Mesenchymal stem cell (in vitro differentiated cells and primary cell): ENCODE measurements around the gene TOX2.

Experiments used
- DNase-seq: peaks from one replicate; pipeline ENCODE4 v3.0.0-alpha.2; 2013
- H2AFZ ChIP-seq: one replicate; pipeline ENCODE4 v1.6.1; 2013; ENCODE audit warnings: low read depth, mild to moderate bottlenecking, control low read depth, inconsistent platforms, low read length, moderate library complexity
- H2AK5ac ChIP-seq: 2 replicates; pipeline ENCODE4 v1.6.1; 2013; ENCODE audit warnings: low read length, moderate library complexity, mild to moderate bottlenecking, inconsistent platforms; ENCODE audit not compliant: severe bottlenecking
- H2BK120ac ChIP-seq: one replicate; pipeline ENCODE4 v1.6.1; 2013; ENCODE audit warnings: low read depth, mild to moderate bottlenecking, inconsistent platforms, low read length, moderate library complexity
- H2BK12ac ChIP-seq, 2 experiments: one replicate each; pipeline ENCODE4 v1.6.1; 2013; ENCODE audit warnings: inconsistent platforms in 2 of 2, low read length in 2 of 2, mild to moderate bottlenecking in 2 of 2, moderate library complexity in 2 of 2, control low read depth in 1 of 2
- H2BK15ac ChIP-seq: one replicate; pipeline ENCODE4 v1.6.1; 2013; ENCODE audit warnings: mild to moderate bottlenecking, low read depth, inconsistent platforms; ENCODE audit not compliant: poor library complexity, severe bottlenecking
- H2BK5ac ChIP-seq: 2 replicates; pipeline ENCODE4 v1.6.1; 2013; ENCODE audit warnings: low read depth, mild to moderate bottlenecking, low read length, control low read depth, inconsistent platforms; ENCODE audit not compliant: poor library complexity, severe bottlenecking
- H3K14ac ChIP-seq, 2 experiments: one replicate each; pipeline ENCODE4 v1.6.1; 2013; ENCODE audit warnings: inconsistent platforms in 2 of 2, low read length in 2 of 2, control low read depth in 1 of 2, mild to moderate bottlenecking in 1 of 2, moderate library complexity in 1 of 2
- H3K18ac ChIP-seq, 2 experiments: one replicate each; pipeline ENCODE4 v1.6.1; 2013; ENCODE audit warnings: inconsistent platforms in 2 of 2, low read length in 2 of 2, control low read depth in 1 of 2, low read depth in 1 of 2, mild to moderate bottlenecking in 1 of 2
- H3K23ac ChIP-seq, 2 experiments: one replicate each; pipeline ENCODE4 v1.6.1; 2013; ENCODE audit warnings: inconsistent platforms in 2 of 2, low read length in 2 of 2, mild to moderate bottlenecking in 2 of 2, moderate library complexity in 2 of 2, control low read depth in 1 of 2
- H3K27ac ChIP-seq: 2 replicates; pipeline ENCODE4 v1.5.1; 2013; ENCODE audit warnings: mild to moderate bottlenecking, moderate library complexity, low read length, control low read depth, inconsistent platforms; ENCODE audit not compliant: poor library complexity, severe bottlenecking
- H3K27me3 ChIP-seq, 2 experiments: 2 replicates each; pipeline versions ENCODE4 v1.6.1 to v1.7.0; 2013; ENCODE audit warnings: low read length in 2 of 2, mild to moderate bottlenecking in 2 of 2, moderate library complexity in 2 of 2, control low read depth in 1 of 2, inconsistent platforms in 1 of 2; ENCODE audit not compliant: control insufficient read depth in 1 of 2, insufficient read depth in 1 of 2
- H3K36me3 ChIP-seq, 2 experiments: 2 replicates each; pipeline versions ENCODE4 v1.6.1 to v1.7.0; 2013; ENCODE audit warnings: low read length in 2 of 2, control low read depth in 1 of 2, inconsistent platforms in 1 of 2, low read depth in 1 of 2, mild to moderate bottlenecking in 1 of 2; ENCODE audit not compliant: insufficient read depth in 2 of 2, control insufficient read depth in 1 of 2
- H3K4ac ChIP-seq, 2 experiments: one replicate each; pipeline ENCODE4 v1.6.1; 2013; ENCODE audit warnings: inconsistent platforms in 2 of 2, low read length in 2 of 2, mild to moderate bottlenecking in 2 of 2, moderate library complexity in 2 of 2, control low read depth in 1 of 2, low read depth in 1 of 2
- H3K4me1 ChIP-seq: 2 replicates; pipeline ENCODE4 v1.6.1; 2013; ENCODE audit warnings: low read depth, low read length, control low read depth; ENCODE audit not compliant: control insufficient read depth, insufficient read depth
- H3K4me2 ChIP-seq: 2 replicates; pipeline ENCODE4 v1.6.1; 2013; ENCODE audit warnings: low read length, mild to moderate bottlenecking, inconsistent platforms; ENCODE audit not compliant: poor library complexity, severe bottlenecking
- H3K4me3 ChIP-seq, 2 experiments: 2 replicates each; pipeline versions ENCODE4 v1.5.1 to v1.7.0; 2013; ENCODE audit warnings: low read length in 2 of 2, mild to moderate bottlenecking in 2 of 2, control low read depth in 1 of 2, low read depth in 1 of 2; ENCODE audit not compliant: insufficient read depth in 1 of 2
- H3K79me1 ChIP-seq: replicated peaks from 2 replicates; pipeline ENCODE4 v1.6.1; 2013; ENCODE audit warnings: mild to moderate bottlenecking, control low read depth, low read length, inconsistent platforms; ENCODE audit not compliant: poor library complexity, severe bottlenecking
- H3K9ac ChIP-seq: 2 replicates; pipeline ENCODE4 v1.7.0; 2013; ENCODE audit warnings: mild to moderate bottlenecking, low read length, moderate library complexity
- H3K9me3 ChIP-seq: 2 replicates; pipeline ENCODE4 v1.7.0; 2013; ENCODE audit warnings: mild to moderate bottlenecking, low read length; ENCODE audit not compliant: control insufficient read depth
- H4K8ac ChIP-seq: one replicate; pipeline ENCODE4 v1.6.1; 2013; ENCODE audit warnings: inconsistent platforms, mild to moderate bottlenecking, low read length, moderate library complexity
- H4K91ac ChIP-seq: one replicate; pipeline ENCODE4 v1.6.1; 2013; ENCODE audit warnings: mild to moderate bottlenecking, low read length, inconsistent platforms
- WGBS: methylation state at CpG from one replicate; pipeline ENCODE4 v1.1.7; 2013; ENCODE audit warnings: mixed read lengths; 5-methylcytosine and 5-hydroxymethylcytosine counted together

TOX2 gene

GRCh38 chr20:44064501-44065400, 150.1 kb downstream of the TOX2 start:
- Histone ChIP-seq H3K27ac (no peak overlapping the region), H3K79me1 (no peaks in the 10 kb centered on the region), H3K4me2 (no peak overlapping the region), H2AFZ (no peak overlapping the region), H3K27me3 (peaks cover 3 to 26% of the 10 kb centered on the region in 2 experiments), H2BK120ac (no peak overlapping the region), H2BK12ac (no peak overlapping the region), H4K8ac (no peak overlapping the region), H3K4ac (no peak overlapping the region), H3K14ac (no peak overlapping the region), H3K18ac (no peak overlapping the region), H2AK5ac (no peak overlapping the region), H3K9me3 (no peaks in the 10 kb centered on the region), H3K9ac (no peak overlapping the region), H3K23ac (no peak overlapping the region), H3K4me3 (no peak overlapping the region), H2BK15ac (no peak overlapping the region), H4K91ac (no peak overlapping the region), H2BK5ac (no peak overlapping the region), H3K4me1 (no peaks in the 10 kb centered on the region), H3K36me3 (no peaks in the 10 kb centered on the region)
- WGBS: 99% methylated on average over 17 of the region's 17 CpGs
- no peak for DNase-seq

DNA sequence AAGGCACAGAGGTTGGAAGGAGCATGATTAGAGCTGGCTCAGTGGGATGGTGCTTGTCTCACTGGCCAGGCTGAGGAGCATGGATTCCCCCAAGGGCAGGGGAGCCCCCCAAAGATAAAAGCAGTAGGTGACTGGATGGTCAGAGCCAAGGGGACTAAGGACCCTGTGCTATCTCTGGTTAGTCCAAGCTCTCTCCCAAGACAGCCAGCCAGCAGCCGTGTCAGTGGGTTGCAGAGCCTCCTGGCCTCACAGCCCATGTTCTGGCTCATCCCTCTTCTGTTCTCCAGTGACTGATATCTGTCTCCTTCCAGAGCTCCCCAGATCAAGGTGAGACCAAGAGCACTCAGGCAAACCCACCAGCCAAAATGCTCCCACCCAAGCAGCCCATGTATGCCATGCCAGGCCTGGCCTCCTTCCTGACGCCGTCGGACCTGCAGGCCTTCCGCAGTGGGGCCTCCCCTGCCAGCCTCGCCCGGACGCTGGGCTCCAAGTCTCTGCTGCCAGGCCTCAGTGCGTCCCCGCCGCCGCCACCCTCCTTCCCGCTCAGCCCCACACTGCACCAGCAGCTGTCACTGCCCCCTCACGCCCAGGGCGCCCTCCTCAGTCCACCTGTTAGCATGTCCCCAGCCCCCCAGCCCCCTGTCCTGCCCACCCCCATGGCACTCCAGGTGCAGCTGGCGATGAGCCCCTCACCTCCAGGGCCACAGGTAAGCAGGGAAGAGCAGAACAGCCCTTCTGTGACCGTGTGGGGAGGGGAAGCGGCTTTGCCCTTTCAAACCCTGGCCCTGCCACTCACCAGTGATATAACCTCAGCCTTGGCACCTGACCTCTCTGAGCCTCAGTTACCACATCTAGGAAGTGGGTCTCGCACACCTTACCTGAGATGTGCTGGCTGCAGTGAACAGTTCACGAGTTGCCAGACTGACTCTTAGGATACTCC, 151.0 kb downstream of the TOX2 start:
- 95% methylated on average over 20 of the region's 20 CpGs for WGBS
- H3K36me3 ChIP-seq: no peaks in the 10 kb centered on the region

DNA sequence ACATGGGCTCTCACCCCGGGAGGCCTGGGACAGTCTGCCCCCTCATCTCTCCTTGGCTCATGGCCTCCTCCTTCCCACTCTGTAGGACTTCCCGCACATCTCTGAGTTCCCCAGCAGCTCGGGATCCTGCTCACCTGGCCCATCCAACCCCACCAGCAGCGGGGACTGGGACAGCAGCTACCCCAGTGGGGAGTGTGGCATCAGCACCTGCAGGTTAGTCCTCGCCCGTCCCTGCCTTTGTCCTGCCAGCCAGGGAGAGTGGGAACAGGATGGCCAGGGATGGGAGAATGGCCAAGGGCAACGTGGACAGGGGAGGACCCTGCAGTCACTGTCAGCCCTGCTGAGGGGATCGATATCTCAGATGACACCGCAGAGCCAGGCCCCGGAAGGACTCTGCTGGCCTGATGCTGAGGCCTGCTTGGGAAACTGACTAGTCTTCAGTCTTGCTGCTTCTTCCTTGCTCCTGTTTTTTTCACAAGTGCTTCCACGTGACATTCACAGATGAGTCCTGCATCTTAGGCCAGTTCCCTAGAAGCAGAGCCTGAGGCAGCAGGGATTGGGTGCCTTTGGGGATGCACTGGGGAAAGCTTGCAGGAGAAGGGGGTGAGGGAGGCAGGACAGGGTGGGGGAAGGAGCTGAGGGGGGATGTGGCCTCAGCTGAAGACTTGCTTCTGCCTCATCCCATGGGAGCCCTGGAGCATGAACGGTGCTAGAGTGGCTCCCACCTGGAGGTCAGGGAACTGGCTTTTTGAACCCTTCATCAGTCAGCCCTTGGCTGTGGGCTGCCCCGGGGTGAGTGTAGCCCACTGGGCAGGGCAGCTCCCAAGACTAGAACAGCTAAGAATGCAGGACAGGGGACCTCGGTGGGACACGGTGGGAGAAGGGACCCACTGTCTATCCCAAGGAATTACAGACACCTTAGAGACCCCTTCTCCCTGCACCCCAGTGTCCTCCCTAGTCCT, 152.3 kb downstream of the TOX2 start:
- Histone ChIP-seq H3K23ac (no peak overlapping the region), H2BK15ac (no peak overlapping the region), H3K18ac (no peak overlapping the region), H2BK120ac (no peak overlapping the region), H3K27me3 (peaks cover 19 to 47% of the 10 kb centered on the region in 2 experiments), H3K9me3 (no peaks in the 10 kb centered on the region), H3K9ac (no peak overlapping the region), H3K4me1 (no peaks in the 10 kb centered on the region), H3K36me3 (no peaks in the 10 kb centered on the region), H4K8ac (no peak overlapping the region), H2BK5ac (no peak overlapping the region), H2BK12ac (no peak overlapping the region), H3K27ac (no peak overlapping the region), H2AK5ac (no peak overlapping the region), H3K14ac (no peak overlapping the region), H3K4me2 (no peak overlapping the region), H2AFZ (no peak overlapping the region), H3K79me1 (no peaks in the 10 kb centered on the region), H4K91ac (no peak overlapping the region), H3K4ac (no peak overlapping the region), H3K4me3 (peak overlapping the region in 1 of 2 experiments; percentile 32)
- no peak for DNase-seq
- 93% methylated on average over 15 of the region's 15 CpGs for WGBS

More for the DNA sequence above, 151.0 kb downstream of the TOX2 start:
- no peak overlapping the region for H2BK15ac ChIP-seq
- H2BK12ac ChIP-seq: no peak overlapping the region
- no peak overlapping the region for H4K8ac ChIP-seq
- no peak overlapping the region for H2BK5ac ChIP-seq
- H3K4ac ChIP-seq: no peak overlapping the region
- H3K79me1 ChIP-seq: no peaks in the 10 kb centered on the region
- no peak overlapping the region for H3K9ac ChIP-seq
- H3K27me3 ChIP-seq: peaks cover 6 to 35% of the 10 kb centered on the region in 2 experiments
- no peak overlapping the region for H4K91ac ChIP-seq
- peak overlapping the region in 1 of 2 experiments; percentile 9 for H3K4me3 ChIP-seq
- no peak overlapping the region for H3K27ac ChIP-seq
- no peak overlapping the region for H2BK120ac ChIP-seq
- no peak overlapping the region for H3K23ac ChIP-seq
- no peak overlapping the region for H3K14ac ChIP-seq
- H2AFZ ChIP-seq: no peak overlapping the region
- DNase-seq: no peak
- H3K4me2 ChIP-seq: no peak overlapping the region
- H2AK5ac ChIP-seq: no peak overlapping the region
- no peaks in the 10 kb centered on the region for H3K4me1 ChIP-seq
- peak overlapping the region in 1 of 2 experiments; percentile 17 for H3K18ac ChIP-seq
- no peaks in the 10 kb centered on the region for H3K9me3 ChIP-seq
